IPS-15b (cell line): ENCODE measurements around the gene RBM42.
"Not testable (repeated sequence)": the region's sequence is repeated elsewhere in the genome, so short reads cannot be mapped to it uniquely, and the experiment has no call there.

Source experiments
- H3K27me3 ChIP-seq: one replicate; pipeline ENCODE4 v1.6.1; 2013; ENCODE audit warnings: low read length; ENCODE audit not compliant: control insufficient read depth, insufficient read depth
- H3K36me3 ChIP-seq: one replicate; pipeline ENCODE4 v1.6.1; 2013; ENCODE audit warnings: low read length; ENCODE audit not compliant: control insufficient read depth, insufficient read depth
- H3K4me1 ChIP-seq: one replicate; pipeline ENCODE4 v1.6.1; 2013; ENCODE audit warnings: mild to moderate bottlenecking, low read length; ENCODE audit not compliant: control insufficient read depth, insufficient read depth
- H3K4me3 ChIP-seq: one replicate; pipeline ENCODE4 v1.5.1; 2013; ENCODE audit warnings: low read depth, low read length
- H3K9ac ChIP-seq: one replicate; pipeline ENCODE4 v1.6.1; 2013; ENCODE audit warnings: low read depth, mild to moderate bottlenecking, low read length
- H3K9me3 ChIP-seq: one replicate; pipeline ENCODE4 v1.6.1; 2013; ENCODE audit warnings: mild to moderate bottlenecking, low read length; ENCODE audit not compliant: control insufficient read depth, insufficient read depth

Gene RBM42

DNA sequence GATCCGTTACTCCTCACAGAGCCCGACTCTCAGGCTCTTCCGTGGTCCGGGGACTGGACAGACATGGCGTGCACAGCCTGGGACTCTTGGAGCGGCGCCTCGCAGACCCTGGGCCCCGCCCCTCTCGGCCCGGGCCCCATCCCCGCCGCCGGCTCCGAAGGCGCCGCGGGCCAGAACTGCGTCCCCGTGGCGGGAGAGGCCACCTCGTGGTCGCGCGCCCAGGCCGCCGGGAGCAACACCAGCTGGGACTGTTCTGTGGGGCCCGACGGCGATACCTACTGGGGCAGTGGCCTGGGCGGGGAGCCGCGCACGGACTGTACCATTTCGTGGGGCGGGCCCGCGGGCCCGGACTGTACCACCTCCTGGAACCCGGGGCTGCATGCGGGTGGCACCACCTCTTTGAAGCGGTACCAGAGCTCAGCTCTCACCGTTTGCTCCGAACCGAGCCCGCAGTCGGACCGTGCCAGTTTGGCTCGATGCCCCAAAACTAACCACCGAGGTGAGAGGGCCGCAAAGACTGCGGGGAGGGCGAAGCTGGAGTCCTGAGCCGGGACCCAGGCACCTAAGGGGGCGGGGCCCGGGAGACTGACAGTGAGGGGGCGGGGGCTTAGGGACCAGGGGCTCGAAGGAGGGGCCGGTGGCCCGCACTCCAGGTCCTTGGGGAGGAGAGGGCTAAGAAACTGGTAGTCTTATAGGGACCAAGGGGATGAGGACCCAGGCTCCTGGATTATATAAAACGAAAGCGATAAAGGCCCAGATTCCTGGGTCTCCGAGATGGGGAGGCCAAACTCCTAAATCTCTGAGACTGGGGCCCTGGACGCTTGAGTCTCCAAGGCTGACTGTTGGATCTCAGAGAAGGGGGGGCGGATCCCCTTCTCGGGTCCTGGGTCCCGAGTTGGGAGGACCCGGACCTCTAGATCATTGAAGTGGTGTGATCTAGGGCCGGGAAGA lies 14.7 kb downstream of the RBM42 start:
- peaks cover 26% of the 10 kb centered on the region for H3K27me3 ChIP-seq
- peak overlapping the region; percentile 54 for H3K9ac ChIP-seq
- H3K4me3 ChIP-seq: peak overlapping the region; percentile 75
- H3K36me3 ChIP-seq: no peaks in the 10 kb centered on the region
- peaks cover 12% of the 10 kb centered on the region for H3K4me1 ChIP-seq
- no peaks in the 10 kb centered on the region for H3K9me3 ChIP-seq

DNA sequence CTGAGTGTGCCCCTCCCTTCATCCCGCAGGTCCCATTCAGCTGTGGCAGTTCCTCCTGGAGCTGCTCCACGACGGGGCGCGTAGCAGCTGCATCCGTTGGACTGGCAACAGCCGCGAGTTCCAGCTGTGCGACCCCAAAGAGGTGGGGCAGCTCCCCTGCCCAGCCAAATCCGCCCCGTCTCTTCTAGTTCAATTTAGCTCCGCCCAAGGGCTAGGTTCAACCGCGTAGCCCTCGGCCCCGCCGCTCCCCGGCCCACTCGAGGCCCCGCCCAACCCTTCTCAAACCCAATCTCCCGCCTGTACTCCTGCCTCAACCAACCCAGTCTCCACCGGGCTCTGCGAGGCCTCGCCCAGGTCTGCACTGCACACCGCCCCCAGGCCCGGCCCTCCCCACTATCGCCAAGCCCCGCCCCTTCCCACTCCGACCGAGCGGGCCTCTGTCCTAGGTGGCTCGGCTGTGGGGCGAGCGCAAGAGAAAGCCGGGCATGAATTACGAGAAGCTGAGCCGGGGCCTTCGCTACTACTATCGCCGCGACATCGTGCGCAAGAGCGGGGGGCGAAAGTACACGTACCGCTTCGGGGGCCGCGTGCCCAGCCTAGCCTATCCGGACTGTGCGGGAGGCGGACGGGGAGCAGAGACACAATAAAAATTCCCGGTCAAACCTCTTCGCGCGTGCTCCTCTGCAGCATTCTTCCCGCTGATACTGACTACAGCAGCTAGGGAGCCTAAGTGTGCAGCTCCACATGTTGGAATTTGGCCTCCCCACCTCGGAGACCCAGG lies 15.6 kb downstream of the RBM42 start:
- H3K9me3 ChIP-seq: no peaks in the 10 kb centered on the region
- H3K27me3 ChIP-seq: peaks cover 26% of the 10 kb centered on the region
- peak overlapping the region; percentile 79 for H3K4me3 ChIP-seq
- peaks cover 8% of the 10 kb centered on the region for H3K4me1 ChIP-seq
- H3K36me3 ChIP-seq: no peaks in the 10 kb centered on the region
- H3K9ac ChIP-seq: no peak overlapping the region

DNA sequence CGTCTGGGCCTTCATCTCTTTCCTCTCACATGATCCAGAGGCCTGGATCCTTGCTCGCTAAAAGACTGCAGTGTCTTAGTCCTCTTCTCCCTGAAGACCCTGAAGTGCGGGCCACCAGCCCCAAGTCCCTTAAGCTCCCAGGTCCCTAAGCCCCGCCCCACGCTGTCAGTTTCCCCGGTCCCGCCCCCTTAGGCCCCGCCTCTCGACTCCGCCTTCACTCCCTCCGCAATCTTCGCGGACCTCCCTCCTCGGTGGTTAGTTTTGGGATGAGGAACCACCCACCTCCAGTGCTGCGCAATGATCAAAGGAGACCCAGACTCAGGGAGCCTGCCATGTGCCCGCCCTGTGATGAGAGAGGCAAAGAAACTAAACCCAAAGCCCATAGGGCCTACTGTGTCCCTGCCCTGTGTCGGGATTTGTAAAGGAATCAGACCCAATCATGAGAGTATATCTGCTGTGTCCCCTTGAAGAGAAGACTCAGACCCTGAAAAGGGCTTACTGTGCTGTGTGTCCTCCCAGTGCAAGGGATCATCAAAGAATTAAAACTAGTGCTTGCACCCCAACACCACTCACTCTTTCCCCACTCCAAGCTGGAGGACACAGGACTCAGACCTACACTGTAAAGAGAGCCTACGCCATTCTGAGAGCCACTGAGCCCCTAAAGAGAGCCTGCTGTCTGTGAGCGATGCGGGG lies 16.3 kb downstream of the RBM42 start:
- Histone ChIP-seq H3K9me3 (no peaks in the 10 kb centered on the region), H3K9ac (no peak overlapping the region), H3K4me3 (peak overlapping the region; percentile 79), H3K36me3 (no peaks in the 10 kb centered on the region), H3K27me3 (peaks cover 26% of the 10 kb centered on the region), H3K4me1 (peaks cover 8% of the 10 kb centered on the region)

DNA sequence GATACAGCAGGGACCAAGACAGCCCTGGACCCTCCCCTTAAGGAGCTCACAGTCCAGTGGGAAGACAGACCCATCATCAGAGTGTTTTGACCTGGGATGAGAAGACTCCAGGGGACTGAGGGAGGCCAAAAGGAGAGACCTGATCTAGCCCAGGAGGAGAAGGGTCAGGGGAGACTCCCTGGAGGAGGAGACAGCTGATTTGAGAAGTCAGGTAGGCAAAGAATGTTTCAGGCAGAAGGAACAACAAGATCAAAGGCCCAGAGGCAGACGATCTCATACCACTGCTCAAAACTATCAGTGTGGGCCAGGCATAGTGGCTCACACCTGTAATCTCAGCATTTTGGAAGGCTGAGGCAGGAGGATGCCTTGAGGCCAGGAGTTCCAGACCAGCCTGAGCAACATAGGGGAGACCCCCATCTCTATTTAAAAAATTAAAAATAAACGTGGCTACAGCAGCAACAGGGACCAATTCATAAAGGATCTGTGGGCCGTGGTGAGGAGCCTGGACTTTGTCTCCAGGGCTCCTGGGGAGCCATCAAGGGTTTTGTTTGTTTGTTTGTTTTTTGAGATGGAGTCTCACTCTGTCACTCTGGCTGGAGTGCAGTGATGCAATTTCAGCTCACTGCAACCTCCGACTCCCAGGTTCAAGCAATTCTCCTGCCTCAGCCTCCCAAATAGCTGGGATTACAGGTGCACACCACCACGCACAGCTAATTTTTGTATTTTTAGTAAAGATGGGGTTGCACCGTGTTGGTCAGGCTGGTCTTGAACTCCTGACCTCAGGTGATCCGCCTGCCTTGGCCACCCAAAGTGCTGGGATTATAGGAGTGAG lies 17.1 kb downstream of the RBM42 start:
- Histone ChIP-seq H3K4me1 (peaks cover 8% of the 10 kb centered on the region), H3K36me3 (peaks cover 2% of the 10 kb centered on the region), H3K4me3 (no peak overlapping the region), H3K27me3 (peaks cover 26% of the 10 kb centered on the region), H3K9ac (no peak overlapping the region), H3K9me3 (no peaks in the 10 kb centered on the region)

DNA sequence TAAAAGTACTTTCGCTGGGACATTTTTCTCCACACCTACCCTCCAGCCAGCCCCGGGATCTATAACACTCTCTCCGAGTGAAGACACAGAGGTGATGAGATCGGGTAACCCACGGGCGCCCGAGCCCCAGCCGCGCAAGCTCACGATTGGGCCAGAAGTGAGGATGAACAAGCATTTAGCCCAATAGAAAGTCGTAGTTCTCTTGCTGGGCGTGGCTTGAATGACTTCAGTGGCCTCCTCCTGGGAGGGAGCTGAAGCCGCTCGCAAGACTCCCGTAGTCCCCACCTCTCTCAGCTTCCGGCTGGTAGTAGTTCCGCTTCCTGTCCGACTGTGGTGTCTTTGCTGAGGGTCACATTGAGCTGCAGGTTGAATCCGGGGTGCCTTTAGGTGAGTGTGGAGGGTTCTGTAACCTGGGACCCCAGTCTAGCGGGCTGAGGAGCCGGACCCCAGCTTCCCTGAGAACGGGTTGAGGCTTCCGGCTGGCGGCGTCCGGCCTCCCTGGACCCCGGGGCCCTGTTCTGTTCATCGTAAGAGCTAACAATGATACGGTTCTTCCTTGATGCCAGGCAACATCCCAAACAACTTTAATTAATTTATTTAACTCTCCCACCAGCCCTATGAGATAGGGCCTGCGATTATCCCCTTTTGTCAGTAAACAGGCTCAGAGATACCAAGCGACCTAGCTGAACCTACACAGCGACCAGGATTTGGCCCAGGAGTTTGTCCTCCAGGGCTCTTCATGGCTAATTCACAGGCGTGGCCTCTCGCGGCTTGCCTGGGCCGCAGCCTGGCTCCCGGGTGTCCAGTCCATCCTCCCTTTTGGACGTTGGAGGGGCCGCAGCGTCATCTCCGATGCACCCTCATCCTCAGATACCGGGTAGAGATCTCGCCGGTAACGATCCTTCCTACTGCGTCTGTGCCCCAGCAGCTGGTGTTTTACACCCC lies 19.5 kb downstream of the RBM42 start, which contains the start of gene COX6B1:
TSS of gene COX6B1 (plus strand) at position 307 of the 945 bp plus-strand sequence. CDS start 2,921 bp downstream, outside the sequence.
- Histone ChIP-seq H3K9ac (peak within 1 kb of the TSS; percentile 83), H3K9me3 (no peaks in the 10 kb centered on the region), H3K27me3 (peaks cover 17% of the 10 kb centered on the region), H3K4me3 (peak within 1 kb of the TSS; percentile 85), H3K4me1 (peaks cover 3% of the 10 kb centered on the region), H3K36me3 (peaks cover 9% of the 10 kb centered on the region)

DNA sequence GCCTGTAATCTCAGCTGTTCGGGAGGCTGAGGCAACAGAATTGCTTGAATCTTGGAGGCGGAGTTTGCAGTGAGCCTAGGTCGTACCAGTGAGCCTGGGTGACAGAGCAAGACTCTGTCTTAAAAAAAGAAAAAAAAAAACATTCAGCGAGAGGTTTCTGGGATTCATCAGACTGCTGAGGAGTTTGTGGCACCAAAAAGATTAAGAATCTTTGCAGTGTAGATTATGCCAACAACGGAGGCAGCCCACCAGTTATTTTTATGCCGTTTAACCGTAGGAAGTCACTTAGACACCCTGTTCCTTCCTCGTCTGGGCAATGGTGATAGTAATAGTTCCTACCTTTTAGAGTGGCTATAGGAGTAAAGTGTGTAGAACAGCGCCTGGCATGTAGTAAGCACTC lies 21.7 kb downstream of the RBM42 start:
- H3K9ac ChIP-seq: no peak overlapping the region
- peaks cover 21% of the 10 kb centered on the region for H3K36me3 ChIP-seq
- H3K4me1 ChIP-seq: no peaks in the 10 kb centered on the region
- H3K9me3 ChIP-seq: no peaks in the 10 kb centered on the region
- no peak overlapping the region for H3K4me3 ChIP-seq
- H3K27me3 ChIP-seq: peaks cover 12% of the 10 kb centered on the region

DNA sequence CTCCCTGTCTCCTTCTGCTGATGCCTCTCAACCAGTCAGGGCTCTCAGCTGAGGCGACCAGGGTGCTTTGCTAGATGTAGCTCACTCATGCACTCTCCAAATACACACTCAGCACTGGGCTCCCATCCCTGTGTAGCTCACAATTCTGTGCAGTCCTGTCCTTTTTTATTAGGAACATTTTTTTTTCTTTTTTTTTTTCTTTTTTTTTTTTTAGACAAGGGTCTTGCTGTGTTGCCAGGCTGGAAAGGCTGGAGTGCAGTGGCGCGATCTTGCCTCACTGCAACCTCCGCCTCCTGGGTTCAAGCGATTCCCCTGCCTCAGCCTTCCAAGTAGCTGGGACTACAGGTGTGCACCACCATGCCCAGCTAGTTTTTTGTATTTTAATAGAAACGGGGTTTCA lies 26.0 kb downstream of the RBM42 start:
- not testable (repeated sequence) for H3K4me3 ChIP-seq, H3K27me3 ChIP-seq, H3K9ac ChIP-seq, H3K9me3 ChIP-seq, H3K4me1 ChIP-seq
- peaks cover 36% of the 10 kb centered on the region for H3K36me3 ChIP-seq

DNA sequence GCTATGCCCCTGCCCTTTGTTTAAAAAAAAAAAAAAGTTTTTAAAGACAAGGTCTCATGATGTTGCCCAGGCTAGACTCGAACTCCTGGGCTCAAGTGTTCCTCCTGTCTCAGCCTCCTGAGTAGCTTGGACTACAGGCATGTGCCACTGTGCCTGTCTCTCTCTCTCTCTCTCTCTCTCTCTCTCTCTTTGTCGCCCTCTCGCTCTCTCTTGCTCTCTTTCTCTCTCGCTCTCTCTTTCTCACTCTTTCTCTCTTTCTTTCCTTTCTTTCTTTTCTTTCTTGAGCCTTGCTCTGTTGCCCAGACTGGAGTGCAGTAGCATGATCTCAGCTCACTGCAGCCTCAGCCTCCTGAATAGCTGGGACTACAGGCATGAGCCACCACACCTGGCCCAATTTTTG lies 26.8 kb downstream of the RBM42 start:
- no peaks in the 10 kb centered on the region for H3K9me3 ChIP-seq
- no peaks in the 10 kb centered on the region for H3K27me3 ChIP-seq
- H3K36me3 ChIP-seq: peaks cover 36% of the 10 kb centered on the region
- no peak overlapping the region for H3K4me3 ChIP-seq
- no peak overlapping the region for H3K9ac ChIP-seq
- H3K4me1 ChIP-seq: no peaks in the 10 kb centered on the region

DNA sequence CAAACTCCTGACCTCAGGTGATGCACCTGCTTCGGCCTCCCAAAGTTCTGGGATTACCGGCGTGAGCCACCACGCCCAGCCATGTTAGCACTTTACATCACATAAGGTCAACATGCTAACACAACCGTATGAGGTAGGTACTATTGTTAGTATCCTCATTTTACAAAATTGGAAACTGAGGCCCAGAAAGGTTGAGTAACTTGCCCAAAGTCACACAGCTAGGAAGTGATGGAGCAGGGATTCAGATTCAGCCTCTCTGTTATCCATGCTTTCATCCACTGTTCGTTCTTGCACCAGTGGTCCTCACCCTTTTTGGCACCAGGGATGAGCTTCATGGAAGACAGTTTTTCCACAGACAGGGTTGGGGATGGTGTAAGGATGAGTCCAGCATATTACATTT lies 27.9 kb downstream of the RBM42 start:
- Histone ChIP-seq H3K9ac (no peak overlapping the region), H3K9me3 (no peaks in the 10 kb centered on the region), H3K4me1 (no peaks in the 10 kb centered on the region), H3K27me3 (no peaks in the 10 kb centered on the region), H3K36me3 (peaks cover 31% of the 10 kb centered on the region), H3K4me3 (no peak overlapping the region)

DNA sequence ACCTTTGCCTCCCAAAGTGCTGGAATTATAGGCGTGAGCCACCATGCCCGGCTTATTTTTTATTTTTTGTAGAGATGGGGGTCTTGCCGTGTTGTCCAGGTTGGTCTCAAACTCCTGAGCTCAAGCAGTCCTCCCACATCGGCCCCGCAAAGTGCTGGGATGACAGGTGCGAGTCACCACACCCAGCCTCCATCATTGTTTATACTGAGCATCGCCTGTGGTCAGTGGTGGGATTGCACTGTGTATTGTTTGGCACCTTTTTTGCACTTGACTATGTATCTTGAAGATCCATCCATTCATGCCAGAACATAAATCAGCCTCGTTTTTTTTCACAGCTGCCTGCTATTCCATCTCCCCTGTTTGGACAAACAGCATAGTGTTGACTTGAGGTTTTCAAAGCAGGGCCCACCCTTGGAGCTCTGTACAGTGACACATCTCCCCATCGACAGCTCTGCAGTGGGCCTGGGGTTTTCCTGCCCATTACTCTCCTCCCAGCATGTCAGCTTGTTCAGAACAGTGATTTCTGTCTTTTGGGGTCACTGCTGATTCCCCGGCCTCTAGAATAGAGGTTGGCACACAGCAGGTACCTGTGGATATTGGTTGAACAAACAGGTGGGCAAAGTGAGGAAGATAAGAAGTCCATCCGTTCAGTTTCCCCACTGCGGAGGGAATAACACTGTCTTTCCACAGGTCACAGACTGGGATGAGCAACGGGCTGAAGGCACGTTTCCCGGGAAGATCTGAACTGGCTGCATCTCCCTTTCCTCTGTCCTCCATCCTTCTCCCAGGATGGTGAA lies 29.3 kb downstream of the RBM42 start:
- H3K27me3 ChIP-seq: no peaks in the 10 kb centered on the region
- no peaks in the 10 kb centered on the region for H3K9me3 ChIP-seq
- H3K4me1 ChIP-seq: no peaks in the 10 kb centered on the region
- H3K4me3 ChIP-seq: no peak overlapping the region
- H3K36me3 ChIP-seq: peaks cover 27% of the 10 kb centered on the region
- H3K9ac ChIP-seq: no peak overlapping the region
